HG02970 (cell line): ENCODE measurements around the gene ARIH1.

Experiments
- ATAC-seq: cut with Tn5 transposase; IDR thresholded peaks from one replicate; pipeline ENCODE4 v1.9.1; 2021; ENCODE audit warnings: mild to moderate bottlenecking, moderate library complexity, moderate number of reproducible peaks; ENCODE audit not compliant: unreplicated experiment, low FRiP score

Gene ARIH1

DNA sequence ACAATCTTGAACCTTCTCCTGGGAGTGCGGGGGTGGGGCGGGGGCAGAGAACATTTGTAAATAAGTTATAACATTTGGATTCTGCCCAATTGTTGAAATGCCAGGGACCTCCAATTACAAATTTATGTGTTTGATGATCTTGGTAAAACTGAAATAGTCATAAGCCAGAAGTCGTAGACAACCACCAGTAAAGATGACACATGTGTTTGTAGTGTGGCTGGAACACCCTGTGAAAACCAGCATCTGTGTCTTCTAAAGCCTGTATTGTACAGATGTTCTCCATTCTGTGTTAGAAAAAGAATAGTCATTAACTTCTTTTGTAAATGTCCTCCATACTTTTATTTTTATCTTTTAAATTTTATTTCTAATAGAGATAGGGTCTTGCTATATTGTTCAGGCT is 61.8 kb downstream of the ARIH1 start:
- ATAC-seq = no peak

- ATAC-seq = no peak
Observed at GRCh38 chr15:72536506-72536905, 62.4 kb downstream of the ARIH1 start.

- ATAC-seq = no peak
Observed at GRCh38 chr15:72538931-72539330, 64.8 kb downstream of the ARIH1 start.

DNA sequence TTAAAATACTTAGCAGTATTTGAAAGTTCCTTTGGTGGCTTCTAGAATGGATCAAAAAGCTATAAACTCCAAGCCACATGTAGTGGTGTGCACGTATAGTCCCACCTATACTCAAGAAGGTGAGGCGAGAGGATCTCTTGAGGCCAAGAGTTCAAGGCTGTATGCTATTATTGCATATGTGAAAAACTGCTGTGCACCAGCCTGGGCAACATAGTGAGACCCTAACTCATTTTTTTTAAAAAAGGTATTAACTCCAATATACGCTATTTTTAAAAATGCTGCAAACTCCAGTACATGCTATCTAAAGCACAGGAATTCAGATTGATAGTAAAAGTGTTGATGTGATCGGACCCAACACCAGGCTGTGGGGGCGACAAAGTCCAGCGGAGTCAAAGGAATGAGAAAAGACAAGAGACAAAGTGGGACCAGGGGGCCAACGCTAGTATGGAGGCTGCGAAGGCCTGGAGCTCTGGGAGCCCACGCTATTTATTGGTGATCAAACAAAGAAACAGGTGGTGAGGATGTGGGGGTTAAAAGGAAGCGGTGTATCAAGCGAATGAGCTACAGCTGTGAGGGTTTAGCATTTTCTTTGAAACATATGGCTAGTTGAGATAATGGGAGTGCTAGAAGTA is 66.6 kb downstream of the ARIH1 start:
- no peak for ATAC-seq

DNA sequence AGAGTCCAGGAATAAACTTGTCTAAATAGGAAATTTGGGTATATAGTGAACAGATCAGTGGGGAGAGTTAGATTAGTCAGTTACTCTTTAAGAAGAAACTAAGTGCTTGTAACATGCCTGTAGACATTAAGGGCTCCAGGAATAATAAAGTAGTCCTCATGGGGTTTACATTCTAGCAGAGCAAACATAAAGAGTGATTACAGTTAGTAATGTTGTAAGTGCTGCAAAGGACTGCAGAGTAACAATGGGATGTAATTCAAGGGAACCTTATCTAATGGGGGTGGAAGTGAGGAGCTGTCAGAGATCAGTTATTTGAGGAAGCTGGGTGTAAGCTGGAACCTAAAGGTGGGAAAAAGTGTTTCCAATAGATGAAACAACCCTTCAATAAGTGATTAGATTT is 67.5 kb downstream of the ARIH1 start:
- no peak for ATAC-seq

DNA sequence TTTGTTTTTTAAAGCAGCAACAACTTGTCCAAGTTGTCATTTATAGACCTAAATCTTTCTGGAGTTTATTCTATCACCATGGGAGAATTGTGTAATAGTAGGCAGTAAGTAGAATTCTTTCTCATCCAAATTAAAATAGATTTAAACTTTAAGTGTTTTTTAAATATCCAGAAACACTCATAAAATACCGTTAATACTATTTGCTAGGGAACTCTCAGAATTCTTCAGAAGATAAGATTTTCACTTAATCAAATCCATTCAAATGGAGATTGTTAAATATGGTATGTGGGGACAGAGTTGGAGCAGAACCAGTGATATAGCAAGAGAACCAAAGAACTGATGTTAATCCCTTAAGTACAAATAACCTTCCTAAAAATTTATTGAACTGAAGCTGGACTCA is 71.0 kb downstream of the ARIH1 start:
- no peak for ATAC-seq

DNA sequence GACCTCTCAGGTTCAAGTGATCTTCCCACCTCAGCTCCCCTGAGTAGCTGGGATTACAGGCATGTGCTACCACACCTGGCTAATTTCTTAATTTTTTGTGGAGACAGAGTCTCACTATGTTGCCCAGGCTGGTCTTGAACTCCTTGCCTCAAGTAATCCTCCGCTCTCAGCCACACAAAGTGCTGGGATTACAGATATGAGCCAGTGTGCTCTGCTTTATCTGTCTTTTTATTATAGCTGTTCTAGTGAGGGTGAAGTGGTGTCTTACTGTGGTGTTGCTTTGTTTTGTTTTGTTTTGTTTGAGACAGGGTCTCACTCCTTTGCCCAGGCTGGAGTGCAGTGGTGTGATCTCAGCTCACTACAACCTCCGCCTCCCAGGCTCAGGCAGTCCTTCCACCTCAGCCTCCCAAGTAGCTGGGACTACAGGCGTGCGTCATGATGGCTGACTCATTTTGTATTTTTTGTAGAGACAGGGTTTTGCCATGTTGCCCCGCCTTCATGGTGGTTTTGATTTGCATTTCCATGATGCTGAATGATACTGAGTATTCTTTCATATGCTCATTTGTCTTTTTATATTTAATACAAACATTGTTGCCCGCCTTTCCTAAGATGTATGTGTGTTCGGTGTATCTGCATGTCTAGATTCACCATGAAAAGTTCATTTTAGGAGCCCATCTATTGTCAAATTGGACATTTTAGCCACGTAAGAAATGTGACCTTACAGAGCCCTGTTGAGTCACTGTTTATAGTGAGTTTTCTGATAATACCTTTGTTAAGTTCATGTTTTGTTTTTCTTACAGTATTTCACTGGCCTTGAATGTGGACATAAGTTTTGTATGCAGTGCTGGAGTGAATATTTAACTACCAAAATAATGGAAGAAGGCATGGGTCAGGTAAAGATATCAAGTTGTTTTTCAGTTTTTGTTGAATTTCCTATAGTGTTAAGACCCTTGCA is 80.6 kb downstream of the ARIH1 start:
- no peak for ATAC-seq

- no peak for ATAC-seq
Observed at GRCh38 chr15:72559781-72560180, 85.7 kb downstream of the ARIH1 start.

- no peak for ATAC-seq
Observed at GRCh38 chr15:72560458-72560857, 86.3 kb downstream of the ARIH1 start.

GRCh38 chr15:72562386-72562785 is 88.3 kb downstream of the ARIH1 start:
- ATAC-seq = no peak

GRCh38 chr15:72562878-72563277 is 88.7 kb downstream of the ARIH1 start:
- ATAC-seq = no peak

GRCh38 chr15:72564091-72564490 is 90.0 kb downstream of the ARIH1 start:
- no peak for ATAC-seq

DNA sequence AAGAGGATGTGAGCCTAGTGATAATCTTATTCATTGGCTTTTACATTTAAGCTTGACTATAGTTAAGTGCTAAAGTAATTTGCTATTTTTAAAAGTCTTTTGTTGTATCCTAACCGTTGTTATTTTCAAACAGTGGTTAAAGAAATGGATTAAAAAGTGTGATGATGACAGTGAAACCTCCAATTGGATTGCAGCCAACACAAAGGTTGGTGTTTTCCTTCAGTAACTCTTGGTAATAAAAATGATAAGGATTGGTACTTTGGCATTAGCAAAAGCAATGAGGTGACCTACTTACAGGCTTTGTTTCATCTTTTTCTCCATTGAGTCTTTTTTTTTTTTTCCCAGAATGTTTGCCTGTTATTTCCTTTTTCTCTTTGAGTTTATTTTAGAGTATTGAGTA is 92.8 kb downstream of the ARIH1 start:
- ATAC-seq = no peak

DNA sequence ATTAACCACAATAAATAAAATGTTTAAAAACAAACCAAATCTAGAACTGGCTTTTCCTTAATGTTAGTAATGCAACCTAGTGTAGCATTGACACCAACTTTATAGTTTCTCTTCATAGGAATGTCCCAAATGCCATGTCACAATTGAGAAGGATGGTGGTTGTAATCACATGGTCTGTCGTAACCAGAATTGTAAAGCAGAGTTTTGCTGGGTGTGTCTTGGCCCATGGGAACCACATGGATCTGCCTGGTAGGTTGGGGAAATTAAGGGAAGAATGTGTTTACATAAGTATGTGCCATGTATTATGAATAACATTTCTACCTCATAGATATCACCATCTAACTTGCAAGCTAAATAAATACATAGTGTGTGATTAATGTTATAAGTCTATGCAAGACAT is 95.9 kb downstream of the ARIH1 start:
- ATAC-seq = no peak

DNA sequence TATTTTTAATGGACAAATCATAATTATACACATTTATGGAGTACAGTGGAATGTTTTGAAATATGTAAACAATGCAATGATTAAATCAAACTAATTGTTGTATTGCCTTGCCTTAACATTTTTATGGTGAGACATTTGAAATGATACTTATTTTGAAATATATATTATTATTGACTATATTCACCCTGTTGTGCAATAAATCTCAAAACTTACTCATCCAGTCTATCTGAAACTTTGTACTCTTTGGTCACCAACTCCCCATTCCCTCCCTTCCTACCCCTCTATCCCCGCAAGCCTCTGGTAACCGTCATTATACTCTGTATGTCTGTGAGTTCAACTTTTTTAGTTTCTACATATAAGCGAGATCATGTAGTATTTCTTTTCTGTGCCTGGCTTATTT is 105.7 kb downstream of the ARIH1 start:
- ATAC-seq = no peak

DNA sequence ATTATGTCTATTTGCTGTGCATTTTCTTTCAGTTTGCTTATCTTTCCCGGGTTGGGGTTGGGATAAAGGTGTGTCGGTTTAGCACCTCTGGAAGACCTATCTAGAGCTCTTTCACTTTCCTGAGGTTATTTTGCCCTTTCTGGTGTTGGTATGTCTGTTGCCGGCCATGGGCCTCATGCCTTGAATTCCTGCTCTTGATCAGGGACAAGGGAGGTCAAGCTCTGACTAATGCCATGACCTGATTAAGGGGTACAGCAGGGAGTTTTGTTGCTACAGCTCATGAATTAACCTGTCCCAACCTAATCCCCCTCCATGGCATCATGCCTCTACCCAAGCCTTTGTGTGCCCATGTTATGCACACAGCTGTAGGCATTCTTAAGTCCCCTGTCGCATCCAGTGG is 109.9 kb downstream of the ARIH1 start:
- ATAC-seq = no peak

- no peak for ATAC-seq
Observed at GRCh38 chr15:72585025-72585424, 110.9 kb downstream of the ARIH1 start.

DNA sequence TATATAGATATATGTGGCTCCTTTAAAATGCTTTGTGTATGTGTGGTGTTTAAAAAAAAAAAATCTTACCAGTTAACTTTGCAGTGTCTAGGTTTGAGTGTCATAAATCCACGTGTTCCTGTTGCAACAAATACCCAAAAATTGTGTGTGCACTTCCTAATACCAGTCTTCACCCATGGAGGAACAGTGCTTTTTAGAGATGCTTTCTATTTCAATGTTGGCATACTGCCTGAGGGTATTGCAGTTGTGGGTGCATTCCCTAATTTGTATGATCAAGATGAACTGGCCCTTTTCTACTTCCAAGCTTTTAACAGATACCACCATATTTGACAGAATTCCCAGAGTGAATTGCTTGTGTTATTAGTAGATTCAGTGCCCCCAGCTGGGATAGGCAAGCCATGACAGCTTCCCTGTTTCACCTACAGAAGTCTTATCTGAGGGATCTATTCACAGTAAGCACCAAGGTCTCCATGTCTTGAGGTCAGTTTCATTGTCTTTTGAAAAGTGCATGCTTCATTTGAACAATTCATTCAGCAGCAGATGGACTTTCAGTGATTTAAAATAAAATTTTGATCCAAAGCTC is 111.4 kb downstream of the ARIH1 start:
- no peak for ATAC-seq

GRCh38 chr15:72588096-72588495 is 114.0 kb downstream of the ARIH1 start:
- ATAC-seq = no peak

GRCh38 chr15:72590427-72590826 is 116.3 kb downstream of the ARIH1 start:
- ATAC-seq = no peak

DNA sequence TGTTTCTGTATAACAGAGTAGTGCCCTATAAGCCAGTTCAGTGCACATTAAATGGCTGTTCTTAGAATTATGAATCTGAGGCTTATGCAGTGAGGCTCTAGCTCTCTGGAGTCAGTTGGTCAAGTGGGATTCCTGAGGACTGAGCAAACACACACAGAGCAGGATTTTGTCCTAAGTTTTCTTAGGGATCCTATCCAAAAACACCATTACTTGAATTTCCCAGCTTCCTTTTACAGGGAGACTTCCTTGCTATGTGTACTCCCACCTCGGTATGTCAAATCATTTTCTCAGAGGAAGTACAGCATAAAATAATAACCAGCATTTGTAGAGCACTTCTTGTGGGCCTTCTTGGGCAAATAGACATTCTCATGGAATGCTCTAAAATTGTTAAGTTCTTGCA is 117.2 kb downstream of the ARIH1 start:
- no peak for ATAC-seq

DNA sequence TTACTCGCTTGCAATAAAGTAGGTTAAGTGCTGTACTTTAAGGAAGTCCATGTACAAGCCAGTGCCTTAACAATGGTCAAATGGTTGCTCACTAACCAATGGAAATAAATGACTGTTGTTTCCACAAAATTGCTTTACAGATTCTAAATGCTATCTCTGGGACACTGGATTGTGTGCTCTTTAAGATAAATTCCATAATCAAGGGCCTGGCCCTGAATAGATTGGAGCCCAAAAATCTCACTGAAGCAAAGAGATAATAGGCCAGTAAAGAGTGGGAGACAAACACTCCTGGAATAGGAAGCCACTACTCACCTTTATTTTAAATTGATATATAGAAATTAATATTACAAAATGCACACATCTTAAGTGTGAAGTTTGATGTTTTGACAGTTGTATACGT is 118.0 kb downstream of the ARIH1 start:
- no peak for ATAC-seq
